Peyer's patch (tissue), 4 donors: ENCODE measurements around the gene ANKRD40CL. TPM values are rescaled to one million over a fixed set of nuclear protein-coding genes. Genes with fewer than 3 reads are reported as not detected.

Source experiments
- DNase-seq, 3 donors: peaks; one replicate each; pipeline ENCODE4 v3.0.0-alpha.2; 2017 to 2019
- H3K27ac ChIP-seq, 4 donors: fragments of 200-600 bp; sonication (generic); one replicate each; pipeline ENCODE4 v1.5.1; 2016 to 2019
- H3K27me3 ChIP-seq, 2 donors: fragments of 200-600 bp; sonication (generic); one replicate each; pipeline ENCODE4 v1.5.1; 2019
- H3K36me3 ChIP-seq, 3 donors: fragments of 200-600 bp; sonication (generic); one replicate each; pipeline ENCODE4 v1.5.1; 2016 to 2019
- H3K4me1 ChIP-seq, 4 donors: fragments of 200-600 bp; sonication (generic); one replicate each; pipeline ENCODE4 v1.5.1; 2016 to 2019
- H3K4me3 ChIP-seq, 4 donors: fragments of 200-600 bp; sonication (generic); 1 replicate in 3 of 4; 2 replicates in 1 of 4; pipeline ENCODE4 v1.5.1; 2016 to 2019; ENCODE audit warnings: mild to moderate bottlenecking in 1 of 4
- H3K9me3 ChIP-seq, 4 donors: fragments of 200-600 bp; sonication (generic); one replicate each; pipeline ENCODE4 v1.5.1; 2016 to 2019; ENCODE audit warnings: mild to moderate bottlenecking in 1 of 4
- POLR2A ChIP-seq, 2 donors: fragments of 450-650 bp; IDR thresholded peaks; one replicate each; pipeline ENCODE4 v1.5.1; 2017; ENCODE audit warnings: antibody characterized with exemption in 2 of 2, mild to moderate bottlenecking in 2 of 2, moderate library complexity in 2 of 2
- total RNA-seq, 4 donors: library from RNA; depleted of rRNA; stranded (reverse); fragments of >200 nt; gene quantifications; one replicate each; pipeline ENCODE4 v1.1.0, GENCODE V29; 2016
- TF ChIP-seq, protein P1 (sequence below), 6 experiments: fragments of 450-650 bp in 4 of 6; fragments of 200-600 bp in 2 of 6; sonication (generic) in 1 of 6; IDR thresholded peaks; one replicate each; pipeline ENCODE4 v1.5.1; 2017 to 2019; ENCODE audit warnings: antibody characterized with exemption in 6 of 6, mild to moderate bottlenecking in 3 of 6, moderate library complexity in 1 of 6

ANKRD40CL gene, protein sequence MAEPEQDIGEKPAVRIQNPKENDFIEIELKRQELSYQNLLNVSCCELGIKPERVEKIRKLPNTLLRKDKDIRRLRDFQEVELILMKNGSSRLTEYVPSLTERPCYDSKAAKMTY
- total RNA-seq, result 100 to 1,000 TPM in 3 of 4 donors, 1 to 10 TPM in 1; 9.9 to 150 (median 139) TPM

DNA sequence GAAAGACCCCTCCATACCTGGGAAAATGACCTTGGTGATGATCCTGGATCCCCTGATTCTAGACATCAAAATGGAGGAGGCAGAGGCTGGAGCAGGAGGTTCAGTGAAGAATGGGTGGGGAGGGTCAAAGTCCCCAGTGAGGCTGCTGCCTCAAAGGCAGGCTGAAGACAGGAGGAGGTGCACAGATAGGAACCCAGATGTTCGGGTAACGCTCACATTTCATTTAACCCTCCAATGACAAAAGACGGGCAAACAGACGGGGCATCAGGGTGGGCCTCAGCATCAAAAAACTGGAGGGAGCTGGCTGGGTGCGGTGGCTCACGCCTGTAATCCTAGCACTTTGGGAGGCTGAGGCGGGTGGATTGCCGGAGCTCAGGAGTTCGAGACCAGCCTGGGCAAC, at the start of gene ANKRD40CL:
Gene ANKRD40CL (minus strand): TSS at position 73 of the 400 bp plus-strand sequence. CDS start 605 bp downstream, outside the sequence.
- Histone ChIP-seq H3K27ac (peak within 1 kb of the TSS in 3 of 4 donors; percentile 82 to 96 (median 94)), H3K27me3 (no peaks in the 10 kb centered on the region), H3K9me3 (no peaks in the 10 kb centered on the region), H3K4me1 (peaks cover 0 to 34% (median 7%) of the 10 kb centered on the region in 4 donors), H3K4me3 (peak within 1 kb of the TSS in 3 of 4 donors; percentile 6 to 58 (median 52)), H3K36me3 (peaks cover 0 to 6% (median 0%) of the 10 kb centered on the region in 3 donors)
- TF ChIP-seq, protein P1, sequence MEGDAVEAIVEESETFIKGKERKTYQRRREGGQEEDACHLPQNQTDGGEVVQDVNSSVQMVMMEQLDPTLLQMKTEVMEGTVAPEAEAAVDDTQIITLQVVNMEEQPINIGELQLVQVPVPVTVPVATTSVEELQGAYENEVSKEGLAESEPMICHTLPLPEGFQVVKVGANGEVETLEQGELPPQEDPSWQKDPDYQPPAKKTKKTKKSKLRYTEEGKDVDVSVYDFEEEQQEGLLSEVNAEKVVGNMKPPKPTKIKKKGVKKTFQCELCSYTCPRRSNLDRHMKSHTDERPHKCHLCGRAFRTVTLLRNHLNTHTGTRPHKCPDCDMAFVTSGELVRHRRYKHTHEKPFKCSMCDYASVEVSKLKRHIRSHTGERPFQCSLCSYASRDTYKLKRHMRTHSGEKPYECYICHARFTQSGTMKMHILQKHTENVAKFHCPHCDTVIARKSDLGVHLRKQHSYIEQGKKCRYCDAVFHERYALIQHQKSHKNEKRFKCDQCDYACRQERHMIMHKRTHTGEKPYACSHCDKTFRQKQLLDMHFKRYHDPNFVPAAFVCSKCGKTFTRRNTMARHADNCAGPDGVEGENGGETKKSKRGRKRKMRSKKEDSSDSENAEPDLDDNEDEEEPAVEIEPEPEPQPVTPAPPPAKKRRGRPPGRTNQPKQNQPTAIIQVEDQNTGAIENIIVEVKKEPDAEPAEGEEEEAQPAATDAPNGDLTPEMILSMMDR (IDR thresholded peaks at IDR 0.05), result no peak
- TF ChIP-seq POLR2A (IDR thresholded peaks at IDR 0.05), result peak in 1 of 2 donors; percentile 51
- DNase-seq, result peak in 2 of 3 donors; percentile 75 to 80

DNA sequence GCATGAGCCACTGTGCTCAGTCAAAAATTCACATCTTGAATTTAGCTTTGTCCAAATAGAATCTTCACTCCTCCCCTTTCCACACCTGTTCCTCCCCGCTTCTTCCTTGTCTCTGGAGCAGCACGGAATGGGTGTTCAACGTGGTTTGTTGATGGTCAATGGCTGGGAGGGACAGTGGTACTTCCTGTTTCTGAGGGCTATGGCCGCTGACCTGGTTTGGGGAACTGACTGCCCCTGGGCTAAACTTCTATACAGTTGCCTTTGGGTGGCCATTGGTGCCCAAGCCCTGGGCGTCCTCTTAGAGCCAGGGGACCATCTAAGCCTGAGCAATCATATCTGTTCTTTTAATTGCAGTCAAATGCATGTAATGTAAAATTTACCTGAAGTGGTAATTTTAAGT, 49.0 kb upstream of the ANKRD40CL start:
- DNase-seq, result no peak
- no peaks in the 10 kb centered on the region for H3K9me3 ChIP-seq
- peaks cover 0 to 4% (median 0%) of the 10 kb centered on the region in 4 donors for H3K4me1 ChIP-seq
- no peaks in the 10 kb centered on the region for H3K27me3 ChIP-seq
- H3K36me3 ChIP-seq, result no peaks in the 10 kb centered on the region
- no peak overlapping the region for H3K27ac ChIP-seq
- no peak overlapping the region for H3K4me3 ChIP-seq
- no peak for TF ChIP-seq POLR2A (IDR thresholded peaks at IDR 0.05)
- TF ChIP-seq, protein P1 (IDR thresholded peaks at IDR 0.05), result no peak

DNA sequence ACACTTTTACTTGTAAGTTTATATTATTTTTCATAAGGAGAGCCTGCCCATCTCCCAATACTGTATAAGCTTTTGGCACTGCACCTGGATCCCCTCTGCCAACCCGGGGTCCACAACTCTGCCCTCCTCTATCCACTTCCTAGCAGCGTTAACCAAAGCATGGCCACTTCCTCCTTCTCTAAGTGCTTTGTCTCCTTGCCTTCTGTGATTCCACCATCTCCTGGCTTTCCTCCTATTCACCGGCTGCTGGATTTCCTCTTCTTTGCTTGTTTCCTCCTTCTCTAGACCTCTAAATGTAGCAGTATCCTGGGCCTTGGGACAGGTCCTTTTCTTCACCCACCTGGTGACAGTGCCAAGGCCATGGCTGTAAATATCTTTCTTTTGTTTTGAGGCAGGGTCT, 48.1 kb upstream of the ANKRD40CL start:
- no peak for DNase-seq
- Histone ChIP-seq H3K27ac (no peak overlapping the region), H3K4me3 (no peak overlapping the region), H3K36me3 (no peaks in the 10 kb centered on the region), H3K9me3 (no peaks in the 10 kb centered on the region), H3K4me1 (peaks cover 0 to 4% (median 0%) of the 10 kb centered on the region in 4 donors), H3K27me3 (no peaks in the 10 kb centered on the region)
- TF ChIP-seq, protein P1 (IDR thresholded peaks at IDR 0.05), result no peak
- no peak for TF ChIP-seq POLR2A (IDR thresholded peaks at IDR 0.05)

DNA sequence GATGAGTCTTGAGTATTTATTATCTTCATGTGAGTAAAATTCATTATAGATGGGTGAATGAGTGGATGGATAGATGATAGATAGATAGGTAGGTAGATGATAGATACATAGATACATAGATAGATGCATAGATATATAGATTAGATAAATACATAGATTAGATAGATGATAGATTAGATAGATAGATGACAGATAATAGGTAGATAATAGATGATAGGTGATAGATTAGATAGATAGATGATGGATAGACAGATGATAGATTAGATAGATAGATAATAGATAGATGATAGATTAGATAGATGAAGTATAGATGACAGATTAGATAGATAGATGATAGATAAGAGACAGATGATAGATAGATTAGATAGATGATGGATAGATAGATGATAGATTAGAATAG, 46.3 kb upstream of the ANKRD40CL start:
- DNase-seq, result no peak
- Histone ChIP-seq H3K27ac (no peak overlapping the region), H3K27me3 (no peaks in the 10 kb centered on the region), H3K4me1 (peaks cover 0 to 4% (median 0%) of the 10 kb centered on the region in 4 donors), H3K9me3 (no peaks in the 10 kb centered on the region), H3K4me3 (no peak overlapping the region), H3K36me3 (no peaks in the 10 kb centered on the region)
- TF ChIP-seq, protein P1 (IDR thresholded peaks at IDR 0.05), result no peak
- TF ChIP-seq POLR2A (IDR thresholded peaks at IDR 0.05), result no peak

DNA sequence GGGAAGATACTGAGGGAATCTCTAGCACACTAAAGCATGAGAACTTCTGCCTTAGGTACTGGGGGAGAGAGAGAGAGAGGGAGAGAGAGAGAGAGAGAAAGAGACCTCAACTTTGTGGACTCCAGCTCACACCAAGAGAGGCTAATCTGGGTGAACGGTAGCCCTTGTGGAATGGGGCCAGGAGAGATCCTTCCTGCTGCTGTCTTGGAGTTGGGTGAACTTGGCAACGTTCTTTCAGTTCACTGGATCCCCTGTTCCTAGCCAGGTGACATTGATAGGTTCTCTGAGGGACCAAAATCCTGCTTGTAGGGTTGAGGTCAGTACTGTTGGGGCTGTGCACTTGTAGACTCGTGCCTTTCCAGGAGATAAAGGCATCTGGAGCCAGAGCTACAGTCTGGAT, 41.6 kb upstream of the ANKRD40CL start:
- H3K4me1 ChIP-seq, result no peaks in the 10 kb centered on the region
- H3K4me3 ChIP-seq, result no peak overlapping the region
- no peak for DNase-seq
- H3K27ac ChIP-seq, result no peak overlapping the region
- no peaks in the 10 kb centered on the region for H3K27me3 ChIP-seq
- H3K36me3 ChIP-seq, result no peaks in the 10 kb centered on the region
- TF ChIP-seq, protein P1 (IDR thresholded peaks at IDR 0.05), result no peak
- no peak for TF ChIP-seq POLR2A (IDR thresholded peaks at IDR 0.05)
- no peaks in the 10 kb centered on the region for H3K9me3 ChIP-seq
